Heart right ventricle (tissue), 16 donors: Measurements from ENCODE around the gene SULT2B1. TPM values are rescaled to one million over a fixed set of nuclear protein-coding genes. Genes with fewer than 3 reads are reported as not detected.

Source experiments
- ATAC-seq, 8 donors: fragments of 200-7000 bp; cut with Tn5 transposase; one replicate each; pipeline ENCODE4 v1.9.1; 2020; ENCODE audit warnings: mild to moderate bottlenecking in 8 of 8, moderate library complexity in 8 of 8, moderate number of reproducible peaks in 1 of 8
- DNase-seq, 2 donors: peaks; one replicate each; pipeline ENCODE4 v3.0.0-alpha.2; 2020
- H3K27ac ChIP-seq, 10 donors: fragments of 200-600 bp; sonication (generic) in 2 of 10; one replicate each; pipeline versions ENCODE4 v1.5.0 to v1.8.0; 2020 to 2022; ENCODE audit warnings: mild to moderate bottlenecking in 3 of 10
- H3K27me3 ChIP-seq, 7 donors: fragments of 200-600 bp; one replicate each; pipeline ENCODE4 v1.8.0; 2021 to 2022; ENCODE audit warnings: mild to moderate bottlenecking in 2 of 7
- H3K36me3 ChIP-seq, 9 donors: fragments of 200-600 bp; sonication (generic) in 1 of 9; one replicate each; pipeline versions ENCODE4 v1.5.0 to v1.8.0; 2020 to 2022; ENCODE audit warnings: mild to moderate bottlenecking in 2 of 9
- H3K4me1 ChIP-seq, 9 donors: fragments of 200-600 bp; sonication (generic) in 1 of 9; one replicate each; pipeline versions ENCODE4 v1.5.0 to v1.8.0; 2020 to 2022; ENCODE audit warnings: mild to moderate bottlenecking in 4 of 9
- H3K4me3 ChIP-seq, 10 donors: fragments of 200-600 bp; sonication (generic) in 2 of 10; one replicate each; pipeline versions ENCODE4 v1.5.0 to v1.8.0; 2020 to 2022; ENCODE audit warnings: mild to moderate bottlenecking in 7 of 10, moderate library complexity in 2 of 10
- H3K9me3 ChIP-seq, 11 donors: fragments of 200-600 bp in 10 of 11; sonication (generic) in 2 of 11; one replicate each; pipeline versions ENCODE4 v1.5.0 to v1.8.0; 2013 to 2022; ENCODE audit warnings: mild to moderate bottlenecking in 2 of 11, control low read depth in 1 of 11, moderate library complexity in 1 of 11
- WGBS, 2 donors: extraction: QIAGEN DNeasy Blood & Tissue Kit; methylation state at CpG; one replicate each; pipeline ENCODE4 v1.1.7; 2013; ENCODE audit warnings: inconsistent platforms in 1 of 2; 5-methylcytosine and 5-hydroxymethylcytosine counted together
- intact Hi-C, 10 donors: fragments of 100-400 bp; cut with DNase I; formaldehyde crosslinking; loops; one replicate each; pipeline versions ENCODE4 v1.11.1 to v1.14.2; 2022
- polyA plus RNA-seq, 2 donors: library from polyadenylated mRNA; stranded (reverse); fragments of 200-250 nt; gene quantifications; one replicate each; pipeline ENCODE4 v1.2.3, GENCODE V29; 2013
- total RNA-seq, 10 donors: library from RNA; stranded (reverse); fragmentation: NEBNext Ultra II Directional in 3 of 10; extraction: Animal tissue kit (Norgen Biotek cat#: 25700) in 3 of 10; gene quantifications; one replicate each; pipeline versions ENCODE4 v1.2.1 to v1.2.4, GENCODE V29; 2021 to 2023
- TF ChIP-seq, protein P1 (sequence below), 9 donors: fragments of 200-600 bp; sonication (generic) in 2 of 9; IDR thresholded peaks; one replicate each; pipeline versions ENCODE4 v1.5.0 to v1.8.0; 2021 to 2022; ENCODE audit warnings: antibody characterized with exemption in 9 of 9, mild to moderate bottlenecking in 5 of 9, moderate library complexity in 1 of 9
- donor health status: Arrhythmogenic right ventricular cardiomyopathy.
- donor health status: ischemic (EF 13 %, LVEDD 7.1; RV severe dilation, severe dysfunction).
- donor health status: healthy with polysubstance abuse.
- donor health status: DM: no; HTN: yes; CAD: no.
- donor health status: DM: no; HTN: no; CAD: no.
- donor health status: ischemic (EF 25% LVEDD 6.9; RV normal size, moderate dysfunction).
- donor health status: ischemic (EF 25% LVEDD 5.7; RV mildly dilated, moderate dysfunction).
- donor health status: healthy.
- donor health status: DM: yes; HTN: yes; CAD: no.
- donor health status: Ischemic cardiomyopathy.
- donor health status: ischemic (EF 35%, LVEDD 5.7; RV mildly dilated, moderate dysfunction).
- donor health status: nonischemic (EF 11% LVEDD 7.7; RV severe dilation, severe dysfunction).
- donor health status: DM: yes; HTN: yes; CAD: no.
- donor health status: PGD.
- donor health status: ischemic (EF 29% LVEDD 5.4; RV normal size, mild dysfunction).
- donor health status: nonischemic (EF 23%, LVEDD 6.1; RV moderate dilation, normal function).

SULT2B1 gene
- total and polyA plus RNA-seq, 12 donors: 0.13 to 0.70 (median 0.42) TPM; not detected in 7

DNA sequence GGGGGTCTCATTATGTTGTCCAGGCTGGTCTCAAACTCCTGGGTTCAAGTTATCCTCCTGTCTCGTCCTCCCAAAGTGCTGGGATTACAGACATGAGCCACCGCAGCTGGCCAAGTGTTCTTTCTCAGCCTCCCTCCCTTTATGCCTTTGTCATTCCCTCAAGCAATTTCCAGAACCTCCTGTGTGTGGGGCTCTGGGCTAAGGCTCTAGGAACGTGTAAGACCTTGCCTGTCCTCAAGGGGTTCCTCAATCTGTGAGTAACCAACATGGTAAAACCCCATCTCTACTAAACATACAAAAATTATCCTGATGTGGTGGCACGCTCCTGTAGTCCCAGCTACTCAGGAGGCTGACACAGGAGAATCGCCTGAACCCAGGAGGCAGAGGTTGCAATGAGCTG, 39.0 kb downstream of the SULT2B1 start:
- ATAC-seq (no peak), DNase-seq (no peak)
- Histone ChIP-seq H3K4me1 (peaks cover 0 to 11% (median 4%) of the 10 kb centered on the region in 9 donors), H3K4me3 (no peak overlapping the region), H3K27ac (no peak overlapping the region), H3K9me3 (no peaks in the 10 kb centered on the region), H3K36me3 (no peaks in the 10 kb centered on the region), H3K27me3 (no peaks in the 10 kb centered on the region)
- intact Hi-C loops: no loop called here
- TF ChIP-seq, protein P1, sequence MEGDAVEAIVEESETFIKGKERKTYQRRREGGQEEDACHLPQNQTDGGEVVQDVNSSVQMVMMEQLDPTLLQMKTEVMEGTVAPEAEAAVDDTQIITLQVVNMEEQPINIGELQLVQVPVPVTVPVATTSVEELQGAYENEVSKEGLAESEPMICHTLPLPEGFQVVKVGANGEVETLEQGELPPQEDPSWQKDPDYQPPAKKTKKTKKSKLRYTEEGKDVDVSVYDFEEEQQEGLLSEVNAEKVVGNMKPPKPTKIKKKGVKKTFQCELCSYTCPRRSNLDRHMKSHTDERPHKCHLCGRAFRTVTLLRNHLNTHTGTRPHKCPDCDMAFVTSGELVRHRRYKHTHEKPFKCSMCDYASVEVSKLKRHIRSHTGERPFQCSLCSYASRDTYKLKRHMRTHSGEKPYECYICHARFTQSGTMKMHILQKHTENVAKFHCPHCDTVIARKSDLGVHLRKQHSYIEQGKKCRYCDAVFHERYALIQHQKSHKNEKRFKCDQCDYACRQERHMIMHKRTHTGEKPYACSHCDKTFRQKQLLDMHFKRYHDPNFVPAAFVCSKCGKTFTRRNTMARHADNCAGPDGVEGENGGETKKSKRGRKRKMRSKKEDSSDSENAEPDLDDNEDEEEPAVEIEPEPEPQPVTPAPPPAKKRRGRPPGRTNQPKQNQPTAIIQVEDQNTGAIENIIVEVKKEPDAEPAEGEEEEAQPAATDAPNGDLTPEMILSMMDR (IDR thresholded peaks at IDR 0.05): no peak
- 82 to 83% methylated on average over 5 of the region's 5 CpGs for WGBS, 2 donors

DNA sequence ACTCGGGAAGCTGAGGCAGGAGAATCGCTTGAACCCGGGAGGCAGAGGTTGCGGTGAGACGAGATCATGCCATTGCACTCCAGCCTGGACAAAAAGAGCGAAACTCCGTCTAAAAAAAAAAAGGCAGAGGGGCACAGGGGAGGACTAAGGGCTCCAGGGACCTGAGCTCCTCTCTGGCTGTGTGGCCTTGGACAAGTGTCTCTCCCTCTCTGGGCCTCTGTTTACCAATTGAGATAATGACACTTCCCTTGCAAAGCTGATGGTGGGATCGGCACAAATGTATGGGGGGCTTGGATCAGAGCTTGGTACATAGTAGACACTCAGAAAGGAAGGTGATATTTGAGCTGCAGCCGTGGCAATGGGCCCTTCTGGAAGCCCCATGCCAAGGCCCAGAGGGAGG, 43.2 kb downstream of the SULT2B1 start:
- H3K4me1 ChIP-seq: no peaks in the 10 kb centered on the region
- peaks cover 0 to 4% (median 0%) of the 10 kb centered on the region in 7 donors for H3K27me3 ChIP-seq
- H3K9me3 ChIP-seq: no peaks in the 10 kb centered on the region
- TF ChIP-seq, protein P1 (IDR thresholded peaks at IDR 0.05): no peak
- intact Hi-C loops: no loop called here
- ATAC-seq (no peak), DNase-seq (no peak)
- 85% methylated on average over 9 of the region's 9 CpGs for WGBS, 2 donors
- H3K27ac ChIP-seq: no peak overlapping the region
- no peak overlapping the region for H3K4me3 ChIP-seq
- no peaks in the 10 kb centered on the region for H3K36me3 ChIP-seq

DNA sequence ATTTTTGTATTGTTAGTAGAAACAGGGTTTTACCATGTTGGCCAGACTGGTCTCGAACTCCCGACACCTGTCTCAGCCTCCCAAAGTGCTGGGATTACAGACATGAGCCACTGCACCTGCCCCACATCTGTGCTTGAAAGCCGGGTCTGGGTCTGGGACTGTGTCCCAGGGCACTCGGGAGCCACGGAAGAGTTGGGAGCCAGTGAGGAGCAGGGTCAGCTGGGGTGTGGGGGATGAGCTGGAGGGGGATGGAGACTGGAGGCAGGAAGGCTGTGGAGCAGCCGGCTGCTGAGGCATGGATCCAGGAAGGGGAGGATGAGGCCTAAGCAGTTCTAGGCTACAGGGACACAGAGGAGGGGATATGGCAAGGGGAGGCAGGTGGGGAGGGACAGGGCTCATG, 43.9 kb downstream of the SULT2B1 start:
- WGBS, 2 donors: 68% methylated on average over 6 of the region's 6 CpGs
- TF ChIP-seq, protein P1 (IDR thresholded peaks at IDR 0.05): no peak
- Histone ChIP-seq H3K27me3 (peaks cover 0 to 6% (median 0%) of the 10 kb centered on the region in 7 donors), H3K36me3 (no peaks in the 10 kb centered on the region), H3K27ac (no peak overlapping the region), H3K4me3 (no peak overlapping the region), H3K9me3 (no peaks in the 10 kb centered on the region), H3K4me1 (no peaks in the 10 kb centered on the region)
- intact Hi-C loops: no loop called here
- DNase-seq (no peak), ATAC-seq (no peak)

DNA sequence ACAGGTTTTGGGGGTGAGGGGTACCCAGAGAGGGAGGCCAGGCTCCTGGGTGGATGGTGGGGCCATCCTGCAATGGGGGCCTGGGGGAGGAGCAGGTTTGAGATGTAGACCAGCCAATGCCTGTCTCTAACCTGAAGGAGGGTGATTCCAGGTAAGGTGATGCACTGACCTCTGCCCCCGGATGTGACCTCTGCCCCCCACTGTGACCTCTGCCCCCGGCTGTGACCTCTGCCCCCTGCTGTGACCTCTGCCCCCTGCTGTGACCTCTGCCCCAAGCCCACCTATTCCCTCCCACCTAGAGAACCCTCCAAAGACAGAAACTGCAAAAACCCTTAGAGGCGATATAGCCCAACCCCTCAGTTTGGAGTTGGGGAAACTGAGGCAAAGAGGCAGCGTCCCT, 44.3 kb downstream of the SULT2B1 start:
- DNase-seq: no peak
- intact Hi-C loops: no loop called here
- Histone ChIP-seq H3K4me3 (no peak overlapping the region), H3K27ac (no peak overlapping the region), H3K27me3 (peaks cover 0 to 10% (median 0%) of the 10 kb centered on the region in 7 donors), H3K4me1 (no peaks in the 10 kb centered on the region), H3K9me3 (no peaks in the 10 kb centered on the region), H3K36me3 (no peaks in the 10 kb centered on the region)
- TF ChIP-seq, protein P1 (IDR thresholded peaks at IDR 0.05): no peak
- WGBS, 2 donors: 80 to 86% methylated on average over 4 of the region's 4 CpGs
- ATAC-seq: peak in 1 of 8 donors; percentile 12
